HUES64 (cell line): ENCODE data around the gene PRSS1.
"Not testable (repeated sequence)": the region's sequence is repeated elsewhere in the genome, so short reads cannot be mapped to it uniquely, and the experiment has no call there.

Experiments used
- H3K27ac ChIP-seq: 2 replicates; pipeline ENCODE4 v1.7.0; 2013; ENCODE audit warnings: low read depth, low read length, inconsistent platforms
- H3K27me3 ChIP-seq: 2 replicates; pipeline ENCODE4 v1.6.1; 2013; ENCODE audit warnings: mild to moderate bottlenecking, low read length; ENCODE audit not compliant: insufficient read depth
- H3K36me3 ChIP-seq: 2 replicates; pipeline ENCODE4 v1.6.1; 2013; ENCODE audit warnings: mild to moderate bottlenecking, low read length; ENCODE audit not compliant: insufficient read depth
- H3K4me1 ChIP-seq: 2 replicates; pipeline ENCODE4 v1.6.1; 2013; ENCODE audit warnings: mild to moderate bottlenecking, low read length, moderate library complexity; ENCODE audit not compliant: insufficient read depth
- H3K4me3 ChIP-seq: 2 replicates; pipeline ENCODE4 v1.5.1; 2013; ENCODE audit warnings: mild to moderate bottlenecking, low read length, moderate library complexity
- H3K9ac ChIP-seq: 2 replicates; pipeline ENCODE4 v1.6.1; 2013; ENCODE audit warnings: mild to moderate bottlenecking, low read depth, low read length
- H3K9me3 ChIP-seq: 2 replicates; pipeline ENCODE4 v1.6.1; 2013; ENCODE audit warnings: low read depth, low read length; ENCODE audit not compliant: insufficient read depth
- WGBS: fragments of 150-250, 120-280 bp; methylation state at CpG from one replicate; pipeline ENCODE4 v1.1.7; 2013; ENCODE audit warnings: missing lambda C conversion rate; 5-methylcytosine and 5-hydroxymethylcytosine counted together

PRSS1 gene

DNA sequence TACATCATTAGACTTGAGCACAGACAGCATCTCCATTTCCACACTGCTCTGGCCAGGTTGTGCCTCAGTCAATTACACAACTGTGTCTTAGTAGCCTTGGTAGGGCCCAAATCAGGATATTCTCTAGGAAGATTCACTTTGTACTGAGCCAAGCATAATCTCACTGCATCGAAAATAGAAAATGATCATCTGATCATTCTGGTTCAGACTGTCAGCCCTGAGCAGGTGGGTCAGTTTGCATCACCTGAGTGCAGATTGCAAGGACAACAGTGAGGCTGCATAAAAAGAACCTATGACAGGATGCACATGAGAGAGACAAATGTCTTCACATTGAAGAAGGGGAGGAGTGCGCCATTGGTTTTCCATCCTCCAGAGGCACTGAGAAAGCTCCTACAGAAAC, 862 bp upstream of the PRSS1 start:
- H3K27ac ChIP-seq, H3K36me3 ChIP-seq, H3K9ac ChIP-seq, H3K9me3 ChIP-seq, H3K27me3 ChIP-seq, H3K4me3 ChIP-seq, H3K4me1 ChIP-seq: not testable (repeated sequence)
- WGBS, result over 99% methylated on average over 2 of the region's 2 CpGs

DNA sequence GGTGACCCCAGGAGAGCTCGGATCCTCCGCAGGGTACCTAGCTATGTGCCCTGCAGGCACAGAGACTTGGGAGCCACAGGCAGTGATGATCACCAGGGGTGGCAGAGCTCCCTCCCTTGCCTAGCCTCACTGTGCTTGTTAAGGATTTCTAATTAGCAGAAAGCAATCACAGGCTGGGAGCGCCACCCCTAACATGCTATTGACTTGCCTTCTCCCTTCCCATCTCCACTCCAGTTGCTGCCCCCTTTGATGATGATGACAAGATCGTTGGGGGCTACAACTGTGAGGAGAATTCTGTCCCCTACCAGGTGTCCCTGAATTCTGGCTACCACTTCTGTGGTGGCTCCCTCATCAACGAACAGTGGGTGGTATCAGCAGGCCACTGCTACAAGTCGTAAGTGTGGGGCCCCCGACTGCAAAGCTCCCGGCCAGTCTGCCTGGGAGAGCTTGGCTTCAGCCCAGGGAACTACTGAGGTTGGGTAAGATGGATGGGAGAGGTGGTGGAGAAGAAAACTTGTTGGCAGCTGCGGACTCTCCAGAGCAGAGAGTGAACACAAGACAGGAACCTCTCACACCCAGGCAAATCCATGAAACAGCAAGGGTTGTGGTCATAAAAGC, 1.2 kb downstream of the PRSS1 start:
- Histone ChIP-seq H3K4me3 (no peak overlapping the region), H3K9me3 (no peaks in the 10 kb centered on the region), H3K4me1 (no peaks in the 10 kb centered on the region), H3K9ac (no peak overlapping the region), H3K36me3 (no peaks in the 10 kb centered on the region), H3K27ac (no peak overlapping the region), H3K27me3 (no peaks in the 10 kb centered on the region)
- WGBS, result 89% methylated on average over 9 of the region's 9 CpGs

DNA sequence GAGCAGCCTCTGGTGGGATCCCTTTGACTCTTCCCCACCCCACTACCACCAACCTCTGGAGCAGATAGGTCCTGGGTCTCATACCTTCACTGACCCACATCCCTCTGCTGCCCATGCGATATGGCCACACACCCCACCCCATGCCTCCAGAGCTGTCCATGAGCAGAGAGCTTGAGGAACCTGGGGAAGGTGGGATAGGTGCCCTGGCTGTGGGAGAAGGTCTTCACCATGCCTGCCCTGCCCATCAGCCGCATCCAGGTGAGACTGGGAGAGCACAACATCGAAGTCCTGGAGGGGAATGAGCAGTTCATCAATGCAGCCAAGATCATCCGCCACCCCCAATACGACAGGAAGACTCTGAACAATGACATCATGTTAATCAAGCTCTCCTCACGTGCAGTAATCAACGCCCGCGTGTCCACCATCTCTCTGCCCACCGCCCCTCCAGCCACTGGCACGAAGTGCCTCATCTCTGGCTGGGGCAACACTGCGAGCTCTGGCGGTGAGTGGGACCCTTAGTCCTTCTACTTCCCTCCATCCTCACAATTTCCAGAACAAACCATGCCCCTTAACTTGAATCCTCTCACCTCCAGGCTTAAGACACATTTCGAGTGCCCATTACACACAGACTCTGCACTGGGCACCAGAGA, 2.4 kb downstream of the PRSS1 start:
- not testable (repeated sequence) for H3K9ac ChIP-seq, H3K4me1 ChIP-seq, H3K27me3 ChIP-seq, H3K36me3 ChIP-seq, H3K4me3 ChIP-seq, H3K9me3 ChIP-seq, H3K27ac ChIP-seq
- 95% methylated on average over 13 of the region's 14 CpGs for WGBS

DNA sequence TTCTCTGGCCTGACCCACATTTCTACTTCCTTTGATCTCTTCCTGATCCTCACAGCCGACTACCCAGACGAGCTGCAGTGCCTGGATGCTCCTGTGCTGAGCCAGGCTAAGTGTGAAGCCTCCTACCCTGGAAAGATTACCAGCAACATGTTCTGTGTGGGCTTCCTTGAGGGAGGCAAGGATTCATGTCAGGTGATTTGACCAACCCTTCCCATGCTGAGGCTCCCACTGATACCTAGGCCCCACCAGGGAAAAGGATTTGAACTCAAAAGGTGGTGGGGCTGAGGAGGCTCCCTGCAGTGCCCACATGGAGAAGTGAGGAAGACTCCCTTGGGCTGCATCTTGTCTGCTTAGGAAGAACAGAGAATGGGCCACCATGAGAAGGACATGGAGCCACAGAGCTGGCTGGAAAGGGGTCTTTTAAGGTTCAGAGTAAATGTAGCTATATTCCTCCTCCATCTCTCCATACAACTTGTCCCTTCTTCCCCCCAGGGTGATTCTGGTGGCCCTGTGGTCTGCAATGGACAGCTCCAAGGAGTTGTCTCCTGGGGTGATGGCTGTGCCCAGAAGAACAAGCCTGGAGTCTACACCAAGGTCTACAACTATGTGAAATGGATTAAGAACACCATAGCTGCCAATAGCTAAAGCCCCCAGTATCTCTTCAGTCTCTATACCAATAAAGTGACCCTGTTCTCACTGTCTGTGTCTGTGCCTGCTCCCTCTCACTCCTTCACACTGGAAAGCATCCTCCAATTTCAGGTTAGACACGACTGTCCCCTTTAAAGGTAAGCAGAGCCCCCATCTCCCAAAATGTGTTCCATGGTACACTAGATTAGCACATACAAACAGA, 3.3 kb downstream of the PRSS1 start:
- no peaks in the 10 kb centered on the region for H3K4me1 ChIP-seq
- H3K9ac ChIP-seq, result no peak overlapping the region
- WGBS, result 81% methylated on average over 3 of the region's 3 CpGs
- H3K27ac ChIP-seq, result no peak overlapping the region
- no peak overlapping the region for H3K4me3 ChIP-seq
- no peaks in the 10 kb centered on the region for H3K27me3 ChIP-seq
- H3K36me3 ChIP-seq, result no peaks in the 10 kb centered on the region
- H3K9me3 ChIP-seq, result no peaks in the 10 kb centered on the region

DNA sequence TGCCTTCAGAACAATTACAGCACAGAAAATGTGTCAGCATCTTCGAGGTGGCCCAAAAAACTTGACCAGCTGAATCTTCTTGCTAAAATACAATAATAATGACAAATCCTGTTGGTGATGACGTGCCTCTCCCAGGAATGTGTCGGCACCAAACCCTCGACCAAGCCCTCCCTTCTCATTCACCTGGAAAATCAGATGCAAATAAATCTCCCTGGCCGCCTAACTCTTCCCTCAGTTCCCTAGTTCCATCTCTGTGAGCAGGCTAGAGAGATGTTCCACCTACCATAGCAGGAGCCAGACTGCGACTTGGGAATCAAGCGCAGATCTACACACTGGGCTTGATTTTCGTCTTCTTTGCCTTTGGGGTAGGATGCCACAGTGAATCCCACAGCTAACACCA, 4.1 kb downstream of the PRSS1 start:
- Histone ChIP-seq H3K4me1 (no peaks in the 10 kb centered on the region), H3K4me3 (no peak overlapping the region), H3K27me3 (no peaks in the 10 kb centered on the region), H3K36me3 (no peaks in the 10 kb centered on the region), H3K9me3 (no peaks in the 10 kb centered on the region), H3K27ac (no peak overlapping the region), H3K9ac (no peak overlapping the region)
- 68% methylated on average over 8 of the region's 8 CpGs for WGBS

DNA sequence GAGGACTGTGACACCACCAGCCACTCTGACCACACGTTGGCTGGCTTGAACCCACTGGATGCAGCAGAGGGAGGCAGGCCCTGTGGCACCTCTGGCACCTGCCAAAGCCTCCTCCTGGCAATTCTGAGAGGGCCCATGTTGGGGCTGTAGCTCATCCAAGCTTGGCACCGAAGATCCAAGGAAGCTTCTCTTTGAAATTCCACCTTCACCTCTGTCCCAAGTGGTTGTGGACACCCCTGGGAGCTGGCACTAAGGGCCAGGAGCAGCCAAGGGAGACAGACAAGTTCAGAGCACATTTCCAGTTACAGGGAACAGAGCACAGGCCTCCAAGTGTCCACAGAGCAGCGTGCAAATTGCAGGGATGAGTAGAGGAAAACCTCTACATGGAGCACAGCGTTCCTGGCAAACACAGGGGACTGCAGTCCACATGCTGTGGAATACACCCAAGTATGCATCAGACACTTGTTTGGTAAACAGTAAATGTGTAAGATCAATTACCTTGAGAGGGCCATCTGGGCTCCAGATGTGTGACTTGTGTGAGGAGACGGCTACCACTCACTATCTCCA, 4.7 kb downstream of the PRSS1 start:
- H3K4me3 ChIP-seq, H3K9me3 ChIP-seq, H3K9ac ChIP-seq, H3K27me3 ChIP-seq, H3K36me3 ChIP-seq, H3K27ac ChIP-seq, H3K4me1 ChIP-seq: not testable (repeated sequence)
- WGBS, result 87% methylated on average over 5 of the region's 5 CpGs

DNA sequence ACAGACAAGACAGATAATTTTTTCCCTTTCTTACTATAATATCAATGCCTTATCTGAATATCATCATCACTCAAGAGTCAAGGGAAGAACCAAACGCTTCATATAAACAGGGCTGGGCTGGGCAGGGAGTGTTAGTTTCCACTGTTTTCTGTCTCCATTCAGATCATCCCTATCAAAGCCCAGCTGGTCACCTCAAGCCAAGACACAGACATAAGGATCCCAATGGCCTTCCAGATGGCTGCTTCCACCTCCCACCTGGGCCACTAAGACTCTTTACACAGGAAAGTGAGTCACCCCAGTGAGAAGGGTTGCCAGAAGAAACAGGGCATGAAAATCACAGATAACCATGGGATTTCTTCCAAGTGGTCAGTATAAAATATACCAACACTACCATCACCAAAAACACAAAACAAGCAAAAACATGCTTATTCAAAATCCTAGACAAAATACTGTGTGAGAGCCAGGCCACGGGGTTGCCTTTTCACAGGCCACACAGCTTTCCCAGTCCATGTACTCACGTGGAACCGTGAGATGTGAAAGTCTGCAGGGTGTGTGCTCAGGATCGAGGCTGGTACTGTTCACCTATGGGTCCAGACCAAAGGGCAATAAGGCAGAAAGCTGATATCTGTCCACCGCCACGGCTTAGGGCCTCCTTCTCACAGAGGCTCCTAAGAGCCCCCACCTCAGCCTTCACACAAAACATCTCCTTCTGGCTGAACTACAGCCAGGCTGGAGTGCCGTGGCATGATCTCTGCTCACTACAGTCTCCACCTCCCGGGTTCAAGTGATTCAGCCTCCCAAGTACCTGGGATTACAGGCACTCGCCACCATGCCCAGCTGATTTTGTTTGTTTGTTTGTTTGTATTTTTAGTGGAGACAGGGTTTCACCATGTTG, 5.7 kb downstream of the PRSS1 start:
- no peak overlapping the region for H3K27ac ChIP-seq
- H3K4me3 ChIP-seq, result no peak overlapping the region
- H3K27me3 ChIP-seq, result no peaks in the 10 kb centered on the region
- no peak overlapping the region for H3K9ac ChIP-seq
- H3K36me3 ChIP-seq, result no peaks in the 10 kb centered on the region
- no peaks in the 10 kb centered on the region for H3K4me1 ChIP-seq
- 79% methylated on average over 9 of the region's 10 CpGs for WGBS
- no peaks in the 10 kb centered on the region for H3K9me3 ChIP-seq

DNA sequence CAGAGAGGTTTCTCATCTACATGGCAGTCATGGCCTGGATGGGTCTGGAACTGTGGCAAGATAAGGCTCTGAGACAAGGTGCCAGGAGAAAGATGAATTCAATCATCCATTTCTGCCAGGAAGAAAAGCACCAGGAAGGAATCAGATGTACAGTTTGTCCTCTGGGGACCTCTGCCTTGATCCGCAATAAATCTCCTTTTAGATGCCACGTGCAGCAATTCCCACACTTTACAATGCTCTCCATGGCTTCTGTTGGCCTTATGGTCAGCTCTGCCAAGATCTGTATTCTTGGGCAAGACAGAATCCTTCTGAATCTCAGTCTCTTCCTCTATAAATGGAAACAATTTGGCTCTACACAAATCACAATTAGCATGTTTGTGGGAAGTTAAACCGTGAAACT, 9.0 kb downstream of the PRSS1 start:
- WGBS, result 93% methylated on average over 2 of the region's 3 CpGs

DNA sequence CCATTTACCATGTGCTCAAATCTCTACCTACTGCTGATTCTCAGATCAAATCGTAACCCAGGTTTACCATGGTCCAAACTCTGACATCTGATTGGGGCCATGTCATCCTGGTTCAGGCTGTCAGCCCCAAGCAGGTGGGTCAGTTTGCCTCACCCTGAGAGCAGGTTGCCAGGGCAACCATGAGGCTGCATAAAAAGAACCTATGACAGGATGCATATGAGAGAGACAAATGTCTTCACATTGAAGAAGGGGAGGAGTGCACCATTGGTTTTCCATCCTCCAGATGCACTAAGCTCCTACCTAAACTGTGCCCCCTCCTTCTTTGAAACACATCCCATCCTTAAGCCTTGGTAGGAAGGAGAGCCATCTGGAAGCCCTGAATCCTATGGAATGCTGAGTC, 10.2 kb downstream of the PRSS1 start:
- Histone ChIP-seq H3K36me3 (no peaks in the 10 kb centered on the region), H3K9me3 (no peaks in the 10 kb centered on the region), H3K9ac (no peak overlapping the region), H3K4me3 (no peak overlapping the region), H3K27me3 (no peaks in the 10 kb centered on the region), H3K4me1 (no peaks in the 10 kb centered on the region), H3K27ac (no peak overlapping the region)
- 90% methylated on average over 1 of the region's 1 CpG for WGBS

More for the DNA sequence above, 9.0 kb downstream of the PRSS1 start:
- not testable (repeated sequence) for H3K9me3 ChIP-seq, H3K27me3 ChIP-seq, H3K4me3 ChIP-seq, H3K4me1 ChIP-seq, H3K9ac ChIP-seq, H3K36me3 ChIP-seq, H3K27ac ChIP-seq

DNA sequence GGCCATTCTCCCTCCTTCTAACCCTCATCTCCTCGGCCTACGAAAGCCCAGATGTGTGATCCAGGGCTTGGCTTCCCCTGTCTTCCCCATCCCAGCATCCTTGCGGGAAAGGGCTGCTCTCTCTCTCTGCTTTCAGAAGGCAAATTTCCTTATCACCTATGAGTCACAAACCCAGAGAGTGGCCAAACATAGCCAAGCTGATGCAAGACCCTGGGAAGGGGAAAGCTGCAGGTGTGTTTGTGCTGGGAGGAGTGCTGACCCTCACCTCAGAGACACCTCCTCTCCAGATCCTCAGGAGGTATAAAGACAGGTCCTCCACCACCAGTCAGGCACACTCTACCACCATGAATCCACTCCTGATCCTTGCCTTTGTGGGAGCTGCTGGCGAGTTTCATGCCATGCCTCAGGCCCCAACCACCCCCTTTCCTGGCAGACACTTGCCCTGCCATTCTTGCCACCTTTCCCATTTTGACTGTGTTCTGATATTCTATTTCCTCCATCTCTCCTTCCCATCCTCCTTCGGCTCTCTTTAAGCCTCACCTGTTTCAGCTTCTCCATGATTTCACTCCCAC, 10.9 kb downstream of the PRSS1 start:
- Histone ChIP-seq H3K27me3 (no peaks in the 10 kb centered on the region), H3K4me3 (no peak overlapping the region), H3K36me3 (no peaks in the 10 kb centered on the region), H3K27ac (no peak overlapping the region), H3K4me1 (no peaks in the 10 kb centered on the region), H3K9me3 (no peaks in the 10 kb centered on the region), H3K9ac (no peak overlapping the region)
- 79% methylated on average over 5 of the region's 5 CpGs for WGBS
